IMR-90 (cell line): Measurements from ENCODE around the gene PFDN1. TPM values are rescaled to one million over a fixed set of nuclear protein-coding genes. Genes with fewer than 3 reads are reported as not detected.

Experiments used
- ATAC-seq: fragments of 200-7000 bp; cut with Tn5 transposase; 2 replicates; pipeline ENCODE4 v1.9.1; 2020; ENCODE audit warnings: low read depth, mild to moderate bottlenecking, moderate library complexity
- BruUV-seq: library from RNA; stranded (reverse); fragments of 400-500 nt; replicated peaks from 2 replicates; lab custom pipeline; 2021; lab: Mats Ljungman, UMichigan
- CTCF ChIA-PET: fragments of 300-600 bp; formaldehyde crosslinking; extraction: SDS; loops from one replicate; lab custom pipeline; 2021; ENCODE audit warnings: antibody characterized with exemption; lab: Yijun Ruan, JAX
- POLR2A ChIA-PET: fragments of 300-600 bp; sonication (Branson Sonifier 250); formaldehyde crosslinking; loops from one replicate; lab custom pipeline; 2022; ENCODE audit warnings: antibody characterized with exemption; ENCODE audit not compliant: unreplicated experiment; lab: Charles Lee
- DNase-seq: peaks from one replicate; pipeline ENCODE4 v3.0.0; 2013
- H2AFZ ChIP-seq: replicated peaks from 2 replicates; pipeline ENCODE3; 2013; ENCODE audit warnings: low read length, mild to moderate bottlenecking; ENCODE audit not compliant: poor library complexity
- H2AK5ac ChIP-seq: 2 replicates; pipeline ENCODE4 v1.6.1; 2013; ENCODE audit warnings: low read depth, low read length, inconsistent platforms
- H2AK9ac ChIP-seq: replicated peaks from 2 replicates; pipeline ENCODE3; 2013; ENCODE audit warnings: mild to moderate bottlenecking, low read depth, low read length, moderate library complexity; ENCODE audit not compliant: poor library complexity
- H2BK120ac ChIP-seq: 2 replicates; pipeline ENCODE4 v1.6.1; 2013; ENCODE audit warnings: low read depth, low read length, inconsistent platforms
- H2BK15ac ChIP-seq: 3 replicates; pipeline ENCODE4 v1.6.1; 2013; ENCODE audit warnings: low read depth, low read length, inconsistent platforms
- H2BK20ac ChIP-seq: 2 replicates; pipeline ENCODE4 v1.6.1; 2013; ENCODE audit warnings: low read depth, mild to moderate bottlenecking, inconsistent platforms, low read length, moderate library complexity
- H2BK5ac ChIP-seq: 2 replicates; pipeline ENCODE4 v1.6.1; 2013; ENCODE audit warnings: mild to moderate bottlenecking, low read depth, low read length, inconsistent platforms; ENCODE audit not compliant: poor library complexity, severe bottlenecking
- H3K14ac ChIP-seq: replicated peaks from 2 replicates; pipeline ENCODE4 v1.6.1; 2013; ENCODE audit warnings: low read depth, low read length, inconsistent platforms
- H3K18ac ChIP-seq: 2 replicates; pipeline ENCODE4 v1.6.1; 2013; ENCODE audit warnings: low read depth, low read length, control low read depth
- H3K23ac ChIP-seq: 2 replicates; pipeline ENCODE4 v1.6.1; 2013; ENCODE audit warnings: low read depth, low read length, inconsistent platforms
- H3K27ac ChIP-seq: 2 replicates; pipeline ENCODE4 v1.5.1; 2013; ENCODE audit warnings: mild to moderate bottlenecking, control low read depth, low read length; ENCODE audit not compliant: insufficient read depth
- H3K27me3 ChIP-seq: 2 replicates; pipeline ENCODE4 v1.6.1; 2013; ENCODE audit warnings: low read length; ENCODE audit not compliant: control insufficient read depth, insufficient read depth
- H3K36me3 ChIP-seq: 2 replicates; pipeline ENCODE4 v1.6.1; 2013; ENCODE audit warnings: low read length, mixed read lengths; ENCODE audit not compliant: control insufficient read depth, insufficient read depth
- H3K4ac ChIP-seq: 2 replicates; pipeline ENCODE4 v1.6.1; 2013; ENCODE audit warnings: low read depth, low read length, inconsistent platforms
- H3K4me1 ChIP-seq: 2 replicates; pipeline ENCODE4 v1.6.1; 2013; ENCODE audit warnings: low read length, mixed read lengths; ENCODE audit not compliant: control insufficient read depth, insufficient read depth
- H3K4me2 ChIP-seq: 2 replicates; pipeline ENCODE4 v1.6.1; 2013; ENCODE audit warnings: low read depth, mild to moderate bottlenecking, control low read depth, low read length, moderate library complexity
- H3K4me3 ChIP-seq: 2 replicates; pipeline ENCODE4 v1.5.1; 2013; ENCODE audit warnings: low read depth, mild to moderate bottlenecking, control low read depth, low read length, moderate library complexity; ENCODE audit not compliant: insufficient read depth
- H3K56ac ChIP-seq: 2 replicates; pipeline ENCODE4 v1.6.1; 2013; ENCODE audit warnings: low read length, inconsistent platforms; ENCODE audit not compliant: insufficient read depth; ENCODE audit errors: extremely low read depth
- H3K79me1 ChIP-seq, 2 experiments: 2 replicates each; pipeline ENCODE4 v1.6.1; 2013; ENCODE audit warnings: low read length in 2 of 2, inconsistent platforms in 1 of 2, low read depth in 1 of 2
- H3K9ac ChIP-seq: 2 replicates; pipeline ENCODE4 v1.6.1; 2013; ENCODE audit warnings: low read depth, low read length, control low read depth
- H3K9me1 ChIP-seq: 2 replicates; pipeline ENCODE4 v1.6.1; 2013; ENCODE audit warnings: low read length, inconsistent platforms; ENCODE audit not compliant: insufficient read depth
- H3K9me3 ChIP-seq: 2 replicates; pipeline ENCODE4 v1.6.1; 2013; ENCODE audit warnings: low read length; ENCODE audit not compliant: control insufficient read depth, insufficient read depth
- H4K20me1 ChIP-seq: 2 replicates; pipeline ENCODE4 v1.6.1; 2013; ENCODE audit warnings: low read length, inconsistent platforms; ENCODE audit not compliant: insufficient read depth
- H4K5ac ChIP-seq: 2 replicates; pipeline ENCODE4 v1.6.1; 2013; ENCODE audit warnings: mild to moderate bottlenecking, low read depth, low read length, control low read depth
- H4K8ac ChIP-seq, 2 experiments: 2 replicates each; pipeline ENCODE4 v1.6.1; 2013; ENCODE audit warnings: low read depth in 2 of 2, low read length in 2 of 2, control low read depth in 1 of 2, inconsistent platforms in 1 of 2
- H4K91ac ChIP-seq: 2 replicates; pipeline ENCODE4 v1.6.1; 2013; ENCODE audit warnings: low read depth, low read length, inconsistent platforms; ENCODE audit not compliant: insufficient read depth
- BHLHE40 ChIP-seq: fragments of 150-350 bp; IDR thresholded peaks from 2 replicates; pipeline ENCODE4 v1.6.1; 2016; ENCODE audit warnings: mild to moderate bottlenecking, low read depth, low read length
- ELK1 ChIP-seq: fragments of 150-350 bp; IDR thresholded peaks from 2 replicates; pipeline ENCODE4 v1.6.1; 2016; ENCODE audit warnings: low read depth, mild to moderate bottlenecking, low read length, moderate library complexity, borderline replicate concordance
- FOS ChIP-seq: fragments of 150-350 bp; IDR thresholded peaks from 2 replicates; pipeline ENCODE4 v1.6.1; 2016; ENCODE audit warnings: low read depth, low read length
- MAFK ChIP-seq: IDR thresholded peaks from 2 replicates; pipeline ENCODE4 v1.6.1; 2012; ENCODE audit warnings: low read depth, low read length, improper control_type of control experiment
- POLR2A ChIP-seq: IDR thresholded peaks from 2 replicates; pipeline ENCODE4 v1.6.1; 2012; ENCODE audit warnings: mild to moderate bottlenecking, low read depth, low read length
- RCOR1 ChIP-seq: IDR thresholded peaks from 2 replicates; pipeline ENCODE4 v1.6.1; 2012; ENCODE audit warnings: mild to moderate bottlenecking, low read length, improper control_type of control experiment; ENCODE audit not compliant: insufficient replicate concordance
- RFX5 ChIP-seq: IDR thresholded peaks from 2 replicates; pipeline ENCODE4 v1.8.0; 2012; ENCODE audit warnings: low read depth, mild to moderate bottlenecking, low read length, moderate library complexity
- SMC3 ChIP-seq: fragments of 150-350 bp; IDR thresholded peaks from 2 replicates; pipeline ENCODE4 v1.6.1; 2016; ENCODE audit warnings: low read depth, mild to moderate bottlenecking, antibody characterized with exemption, low read length, moderate library complexity
- dilution Hi-C: fragments of 300-500 bp; cut with HindIII; formaldehyde crosslinking; loops from one replicate; pipeline ENCODE4 v1.14.3; 2018; ENCODE audit warnings: low sequenced_read_pairs; ENCODE audit not compliant: unreplicated experiment
- in situ Hi-C: fragments of 300-500 bp; cut with MboI; formaldehyde crosslinking; loops from 3 replicates; pipeline ENCODE4 v1.14.3; 2019; ENCODE audit warnings: low sequenced_read_pairs, inconsistent platforms, mixed read lengths
- intact Hi-C: fragments of 100-400 bp; cut with micrococcal nuclease; formaldehyde crosslinking; loops from 2 replicates; pipeline ENCODE4 v1.10.0; 2022
- polyA plus RNA-seq, 3 experiments: library from polyadenylated mRNA; depleted of rRNA; stranded (reverse); fragments of >200 nt; gene quantifications; 2 replicates each; pipeline ENCODE4 v1.2.3, GENCODE V29; 2012; ENCODE audit warnings: low replicate concordance in 1 of 3
- total RNA-seq: library from RNA; depleted of rRNA; stranded (reverse); fragments of >200 nt; gene quantifications from 2 replicates; pipeline ENCODE4 v1.2.3, GENCODE V29; 2012

Gene PFDN1
- total and polyA plus RNA-seq, 2 of the 4 experiments (the other 2 are of a cell fraction) = 98.8 to 134 TPM

- H3K27ac ChIP-seq = no peak overlapping the region
- H3K27me3 ChIP-seq = no peaks in the 10 kb centered on the region
- intact Hi-C loops = no loop called here
- no peaks in the 10 kb centered on the region for H3K9me3 ChIP-seq
- H2BK120ac ChIP-seq = no peak overlapping the region
- H3K36me3 ChIP-seq = peaks cover 2% of the 10 kb centered on the region; the same call in 1 of the 2 replicates
- DNase-seq (no peak), ATAC-seq (no peak)
- H2AFZ ChIP-seq = no peak overlapping the region
- no peak overlapping the region for H3K4me2 ChIP-seq
- H4K8ac ChIP-seq = no peak overlapping the region
- H2BK5ac ChIP-seq = no peak overlapping the region
- H2BK15ac ChIP-seq = no peak overlapping the region
- no peak overlapping the region for H4K5ac ChIP-seq
- H3K14ac ChIP-seq = no peak overlapping the region
- no peak overlapping the region for H3K18ac ChIP-seq
- dilution Hi-C loops = no loop called here
- H4K91ac ChIP-seq = no peak overlapping the region
- no peak overlapping the region for H3K9ac ChIP-seq
- H2AK9ac ChIP-seq = no peak overlapping the region
- H3K4ac ChIP-seq = no peak overlapping the region
- no peak overlapping the region for H3K56ac ChIP-seq
- in situ Hi-C loops = no loop called here
- CTCF ChIA-PET = no interaction called here
- TF ChIP-seq RCOR1 = no peak
- TF ChIP-seq ELK1 = no peak
- no peak for TF ChIP-seq RFX5
- no peak for TF ChIP-seq SMC3
- no peak for TF ChIP-seq FOS
- no peak for TF ChIP-seq MAFK
- TF ChIP-seq POLR2A = no peak
- no peak for TF ChIP-seq BHLHE40
- no peak overlapping the region for H3K23ac ChIP-seq
- peaks cover 17 to 38% of the 10 kb centered on the region in 2 experiments for H3K79me1 ChIP-seq
- no peak overlapping the region for H3K4me3 ChIP-seq
- no peaks in the 10 kb centered on the region for H3K4me1 ChIP-seq
- H2BK20ac ChIP-seq = no peak overlapping the region
- H3K9me1 ChIP-seq = 0 out of 2 replicates have a peak, but pooled peaks cover 6% of the 10 kb centered on the region
- BruUV-seq = no TSS peak
- 0 out of 2 replicates have a peak, but pooled peaks cover 8% of the 10 kb centered on the region for H4K20me1 ChIP-seq
- no peak overlapping the region for H2AK5ac ChIP-seq
- POLR2A ChIA-PET = no interaction called here
These were observed 32.9 kb downstream of the PFDN1 start for GRCh38 chr5:140270008-140270407.
